Measurements from ENCODE around the gene UROC1. TPM values are rescaled to one million over a fixed set of nuclear protein-coding genes. Genes with fewer than 3 reads are reported as not detected.

The UROC1 gene
- total and polyA plus RNA-seq, 2 donors (not counting 1 experiment from before 2014, with no cell fraction given) = not detected

- TF ChIP-seq CTCF (IDR thresholded peaks at IDR 0.05) (no peak), EZH2 (IDR thresholded peaks at IDR 0.05; ENCODE audit: borderline replicate concordance, insufficient read depth, low read depth, low read length, poor library complexity, severe bottlenecking) (no peak)
- ChIA-PET CTCF (interaction anchor here (0.9 to 5.9 kb wide), 3 partner anchors 11 to 1027 kb away, joined by 3 to 92 read pairs (median 7); no protein-coding TSS in a partner anchor), POLR2A (no interaction called here)
- Histone ChIP-seq H3K27ac (ENCODE audit: low read length in 2 of 2) (no peak overlapping the region), H3K79me2 (ENCODE audit: control insufficient read depth, insufficient read depth, low read length) (no peaks in the 10 kb centered on the region), H3K36me3 (replicated peaks in 1 of 2; ENCODE audit: control extremely low read depth in 1 of 2, control insufficient read depth in 1 of 2, extremely low read depth in 1 of 2, insufficient read depth in 2 of 2, low read length in 1 of 2) (no peaks in the 10 kb centered on the region), H3K4me1 (ENCODE audit: control insufficient read depth in 2 of 2, insufficient read depth in 2 of 2, low read length in 2 of 2) (peaks cover 0 to 7% of the 10 kb centered on the region in 2 donors), H3K9ac (ENCODE audit: low read length) (no peak overlapping the region), H2AFZ (ENCODE audit: insufficient read depth, low read depth, low read length, poor library complexity, severe bottlenecking) (no peak overlapping the region), H4K20me1 (ENCODE audit: control insufficient read depth, insufficient read depth, low read length, poor library complexity, severe bottlenecking) (no peaks in the 10 kb centered on the region), H3K4me3 (ENCODE audit: control extremely low read depth in 1 of 5, extremely low read depth in 1 of 5, insufficient read depth in 1 of 5, low read depth in 2 of 5, low read length in 4 of 5) (no peak overlapping the region), H3K27me3 (replicated peaks in 1 of 4; ENCODE audit: control extremely low read depth in 1 of 4, control insufficient read depth in 3 of 4, insufficient read depth in 4 of 4, low read length in 3 of 4) (peaks cover 0 to 24% (median 8%) of the 10 kb centered on the region in 4 experiments), H3K9me3 (ENCODE audit: control extremely low read depth in 1 of 3, control insufficient read depth in 2 of 3, insufficient read depth in 1 of 3, low read length in 2 of 3) (no peaks in the 10 kb centered on the region), H3K4me2 (replicated peaks; ENCODE audit: low read depth, low read length, poor library complexity, severe bottlenecking) (no peak overlapping the region)
- peaks cover 18% of the 10 kb centered on the region for H3K27me3 Mint-ChIP-seq
- intact Hi-C loops (cut with micrococcal nuclease) = loop anchor here (5.0 kb wide), 1 partner anchor 463 kb away; the partner anchor contains the start of gene PLXNA1
- 77% methylated on average over 6 of the region's 10 CpGs for WGBS (ENCODE audit: insufficient coverage)
- no peak for ATAC-seq (ENCODE audit: low read depth)
- H3K4me3 Mint-ChIP-seq = no peak overlapping the region
- no peak for DNase-seq
- H3K4me1 Mint-ChIP-seq = no peaks in the 10 kb centered on the region
- H3K27ac Mint-ChIP-seq = no peak overlapping the region
- no peaks in the 10 kb centered on the region for H3K9me3 Mint-ChIP-seq (ENCODE audit: insufficient read depth)
Measured at GRCh38 chr3:126519506-126520455, 2.2 kb upstream of the UROC1 start.

- DNase-seq (no peak), ATAC-seq (ENCODE audit: low read depth) (no peak)
- H3K4me1 Mint-ChIP-seq = no peaks in the 10 kb centered on the region
- Histone ChIP-seq H2AFZ (ENCODE audit: insufficient read depth, low read depth, low read length, poor library complexity, severe bottlenecking) (no peak overlapping the region), H3K27me3 (replicated peaks in 1 of 4; ENCODE audit: control extremely low read depth in 1 of 4, control insufficient read depth in 3 of 4, insufficient read depth in 4 of 4, low read length in 3 of 4) (peaks cover 0 to 18% (median 6%) of the 10 kb centered on the region in 4 experiments), H4K20me1 (ENCODE audit: control insufficient read depth, insufficient read depth, low read length, poor library complexity, severe bottlenecking) (no peaks in the 10 kb centered on the region), H3K4me2 (replicated peaks; ENCODE audit: low read depth, low read length, poor library complexity, severe bottlenecking) (no peak overlapping the region), H3K9me3 (ENCODE audit: control extremely low read depth in 1 of 3, control insufficient read depth in 2 of 3, insufficient read depth in 1 of 3, low read length in 2 of 3) (no peaks in the 10 kb centered on the region), H3K79me2 (ENCODE audit: control insufficient read depth, insufficient read depth, low read length) (no peaks in the 10 kb centered on the region), H3K36me3 (replicated peaks in 1 of 2; ENCODE audit: control extremely low read depth in 1 of 2, control insufficient read depth in 1 of 2, extremely low read depth in 1 of 2, insufficient read depth in 2 of 2, low read length in 1 of 2) (no peaks in the 10 kb centered on the region), H3K27ac (ENCODE audit: low read length in 2 of 2) (no peak overlapping the region), H3K4me1 (ENCODE audit: control insufficient read depth in 2 of 2, insufficient read depth in 2 of 2, low read length in 2 of 2) (peaks cover 0 to 1% of the 10 kb centered on the region in 2 donors), H3K9ac (ENCODE audit: low read length) (no peak overlapping the region), H3K4me3 (ENCODE audit: control extremely low read depth in 1 of 5, extremely low read depth in 1 of 5, insufficient read depth in 1 of 5, low read depth in 2 of 5, low read length in 4 of 5) (no peak overlapping the region)
- peaks cover 17% of the 10 kb centered on the region for H3K27me3 Mint-ChIP-seq
- ChIA-PET CTCF (interaction anchor here (5.9 kb wide), 1 partner anchor 1028 kb away, joined by 92 read pairs; no protein-coding TSS in a partner anchor), POLR2A (no interaction called here)
- H3K9me3 Mint-ChIP-seq (ENCODE audit: insufficient read depth) = no peaks in the 10 kb centered on the region
- TF ChIP-seq EZH2 (IDR thresholded peaks at IDR 0.05; ENCODE audit: borderline replicate concordance, insufficient read depth, low read depth, low read length, poor library complexity, severe bottlenecking) (no peak), CTCF (IDR thresholded peaks at IDR 0.05) (no peak)
- H3K4me3 Mint-ChIP-seq = no peak overlapping the region
- WGBS (ENCODE audit: insufficient coverage) = 81% methylated on average over 3 of the region's 4 CpGs
- H3K27ac Mint-ChIP-seq = no peak overlapping the region
- intact Hi-C loops (cut with micrococcal nuclease) = no loop called here
Measured at GRCh38 chr3:126518779-126519177, 1.2 kb upstream of the UROC1 start.
